ENCODE data around the gene C4BPA. TPM values are rescaled to one million over a fixed set of nuclear protein-coding genes. Genes with fewer than 3 reads are reported as not detected.

C4BPA gene
- total and polyA plus RNA-seq, 9 of the 15 experiments (the other 6 are each of a cell fraction or from before 2014, with no cell fraction given) = 0.04 to 0.22 (median 0.11) TPM; not detected in 3

DNA sequence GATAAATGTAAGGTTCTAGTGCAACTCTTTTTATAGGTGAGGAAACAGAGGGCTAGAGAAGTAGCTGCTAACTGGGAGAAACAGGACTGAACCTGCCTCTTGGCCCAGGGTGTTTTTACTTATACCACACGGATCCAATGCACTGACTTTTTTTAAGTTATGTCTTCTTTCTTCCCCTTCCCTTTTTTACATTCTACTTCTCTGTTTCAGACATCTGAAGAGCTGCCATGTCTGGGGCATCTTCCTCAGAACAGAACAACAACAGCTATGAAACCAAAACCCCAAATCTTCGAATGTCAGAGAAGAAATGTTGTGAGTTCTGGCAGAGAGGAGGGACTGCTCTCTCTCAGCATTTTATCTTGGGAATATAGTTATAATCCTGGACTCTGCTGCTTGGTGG, 49.5 kb upstream of the C4BPA start (continued):
- TF ChIP-seq ZBTB1 (CRISPR knock-in tag; IDR thresholded peaks at IDR 0.05; ENCODE audit: borderline replicate concordance, low read depth) (no peak), SAFB (IDR thresholded peaks at IDR 0.05; ENCODE audit: borderline replicate concordance, low read depth, low read length) (no peak)

DNA sequence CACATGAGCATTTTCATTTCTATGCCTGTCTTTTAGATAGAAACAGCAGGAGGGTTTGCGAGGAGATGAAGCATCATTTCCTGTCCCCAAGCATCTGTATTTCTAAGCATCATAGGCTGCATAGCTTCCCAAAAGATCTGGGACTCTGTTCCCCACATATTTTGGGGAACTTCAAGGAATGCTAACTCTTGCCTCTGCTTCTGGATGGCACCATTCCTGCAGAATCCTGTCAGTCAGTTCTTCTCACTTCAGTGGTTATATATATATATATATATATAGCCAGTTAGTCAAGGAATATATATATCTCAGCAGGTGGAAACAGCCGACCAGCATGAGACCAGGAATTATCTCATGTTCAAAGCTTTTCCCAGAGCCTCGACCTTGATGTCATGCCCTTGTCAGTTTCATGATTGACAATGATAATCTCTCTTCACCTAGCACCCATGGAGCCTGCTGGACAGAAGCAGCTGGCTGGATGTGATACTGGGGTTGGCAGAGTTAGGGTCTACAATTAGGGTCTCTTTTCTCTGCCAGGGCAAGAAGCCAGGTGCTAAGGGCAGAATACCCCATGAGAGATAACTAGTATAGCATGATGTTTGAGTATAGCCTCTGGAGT, 48.5 kb upstream of the C4BPA start:
- Histone ChIP-seq H3K9me1 (ENCODE audit: control insufficient read depth, insufficient read depth, low read length) (peaks cover 4% of the 10 kb centered on the region), H3K4me3 (no peak overlapping the region), H3K4me1 (replicated peaks in 1 of 2; ENCODE audit: control insufficient read depth in 2 of 2, insufficient read depth in 2 of 2, low read length in 2 of 2) (peaks cover 14 to 33% of the 10 kb centered on the region in 2 experiments), H3K4me2 (ENCODE audit: insufficient read depth, low read length) (no peak overlapping the region), H3K36me3 (ENCODE audit: control insufficient read depth, insufficient read depth, low read length) (peaks cover 9% of the 10 kb centered on the region), H3K9ac (ENCODE audit: insufficient read depth in 1 of 2, low read depth in 2 of 2, low read length in 2 of 2) (no peak overlapping the region), H3K9me3 (replicated peaks; ENCODE audit: control insufficient read depth, insufficient read depth, low read depth, low read length) (no peaks in the 10 kb centered on the region), H4K20me1 (replicated peaks; ENCODE audit: control insufficient read depth, insufficient read depth, low read length) (no peaks in the 10 kb centered on the region), H2AFZ (ENCODE audit: low read depth, low read length) (no peak overlapping the region), H3K79me2 (ENCODE audit: control insufficient read depth, insufficient read depth, low read length) (peaks cover 25% of the 10 kb centered on the region), H3K27me3 (ENCODE audit: control insufficient read depth in 2 of 2, insufficient read depth in 2 of 2, low read length in 2 of 2) (no peaks in the 10 kb centered on the region), H3K27ac (ENCODE audit: extremely low read depth, low read depth, low read length) (no peak overlapping the region; the same call in 2 of the 3 replicates)
- FAIRE-seq = no peak
- intact Hi-C loops (cut with micrococcal nuclease) (loop anchor here (10.0 kb wide), 1 partner anchor 589 kb away; the partner anchor contains the start of gene CR1L), in situ Hi-C loops (cut with MboI) (no loop called here)
- no peak for DNase-seq (ENCODE audit: extremely low read depth in 1 of 4, low spot score in 3 of 4)
- CTCF ChIA-PET (ENCODE audit: low intra/inter-chr PET ratio) = interaction anchor here (0.6 kb wide), 1 partner anchor 577 kb away, joined by 5 read pairs; no protein-coding TSS in a partner anchor
- 25% methylated on average over 3 of the region's 3 CpGs for WGBS (ENCODE audit: insufficient coverage, low coverage, missing lambda C conversion rate)
- POLR2A ChIA-PET = interaction anchor here (1.1 to 1.7 kb wide), 6 partner anchors 8 to 31 kb away, joined by 3 to 5 read pairs (median 4); no protein-coding TSS in a partner anchor
- no peak for ATAC-seq
- BruUV-seq (replicated peaks) = no TSS peak
- TF ChIP-seq ARID1B (IDR thresholded peaks at IDR 0.05) (peak; percentile 27; the same call in 1 of the 2 replicates), TCF3 (CRISPR knock-in tag; IDR thresholded peaks at IDR 0.05) (0 out of 2 replicates have a peak, but pooled peaks have one; percentile 18), TEAD2 (tag; IDR thresholded peaks at IDR 0.05) (no peak), RB1 (IDR thresholded peaks at IDR 0.05; ENCODE audit: low read depth) (no peak), ESRRA (IDR thresholded peaks at IDR 0.05; ENCODE audit: borderline replicate concordance, low read depth) (peak; percentile 52; the same call in 1 of the 2 replicates), MEIS2 (IDR thresholded peaks at IDR 0.05; ENCODE audit: partially characterized antibody) (peak; percentile 79), ATF1 (CRISPR knock-in tag; IDR thresholded peaks at IDR 0.05) (no peak), ATF1 (tag; IDR thresholded peaks at IDR 0.05) (no peak)
- TF ChIP-seq, protein P1, sequence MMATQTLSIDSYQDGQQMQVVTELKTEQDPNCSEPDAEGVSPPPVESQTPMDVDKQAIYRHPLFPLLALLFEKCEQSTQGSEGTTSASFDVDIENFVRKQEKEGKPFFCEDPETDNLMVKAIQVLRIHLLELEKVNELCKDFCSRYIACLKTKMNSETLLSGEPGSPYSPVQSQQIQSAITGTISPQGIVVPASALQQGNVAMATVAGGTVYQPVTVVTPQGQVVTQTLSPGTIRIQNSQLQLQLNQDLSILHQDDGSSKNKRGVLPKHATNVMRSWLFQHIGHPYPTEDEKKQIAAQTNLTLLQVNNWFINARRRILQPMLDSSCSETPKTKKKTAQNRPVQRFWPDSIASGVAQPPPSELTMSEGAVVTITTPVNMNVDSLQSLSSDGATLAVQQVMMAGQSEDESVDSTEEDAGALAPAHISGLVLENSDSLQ (IDR thresholded peaks at IDR 0.05) = peak; percentile 71; the same call in 1 of the 2 replicates

Measured in K562 (cell line).